ENCODE data around the gene VKORC1L1.
"Not testable (repeated sequence)": the region's sequence is repeated elsewhere in the genome, so short reads cannot be mapped to it uniquely, and the experiment has no call there.

VKORC1L1 gene

GRCh38 chr7:65927489-65928448 is 54.9 kb downstream of the VKORC1L1 start:
- TF ChIP-seq, protein P1, sequence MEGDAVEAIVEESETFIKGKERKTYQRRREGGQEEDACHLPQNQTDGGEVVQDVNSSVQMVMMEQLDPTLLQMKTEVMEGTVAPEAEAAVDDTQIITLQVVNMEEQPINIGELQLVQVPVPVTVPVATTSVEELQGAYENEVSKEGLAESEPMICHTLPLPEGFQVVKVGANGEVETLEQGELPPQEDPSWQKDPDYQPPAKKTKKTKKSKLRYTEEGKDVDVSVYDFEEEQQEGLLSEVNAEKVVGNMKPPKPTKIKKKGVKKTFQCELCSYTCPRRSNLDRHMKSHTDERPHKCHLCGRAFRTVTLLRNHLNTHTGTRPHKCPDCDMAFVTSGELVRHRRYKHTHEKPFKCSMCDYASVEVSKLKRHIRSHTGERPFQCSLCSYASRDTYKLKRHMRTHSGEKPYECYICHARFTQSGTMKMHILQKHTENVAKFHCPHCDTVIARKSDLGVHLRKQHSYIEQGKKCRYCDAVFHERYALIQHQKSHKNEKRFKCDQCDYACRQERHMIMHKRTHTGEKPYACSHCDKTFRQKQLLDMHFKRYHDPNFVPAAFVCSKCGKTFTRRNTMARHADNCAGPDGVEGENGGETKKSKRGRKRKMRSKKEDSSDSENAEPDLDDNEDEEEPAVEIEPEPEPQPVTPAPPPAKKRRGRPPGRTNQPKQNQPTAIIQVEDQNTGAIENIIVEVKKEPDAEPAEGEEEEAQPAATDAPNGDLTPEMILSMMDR (IDR thresholded peaks at IDR 0.05), result no peak
- no peak for DNase-seq (ENCODE audit: low spot score)

GRCh38 chr7:65931685-65932084 is 58.8 kb downstream of the VKORC1L1 start:
- DNase-seq (ENCODE audit: low spot score), result no peak
- TF ChIP-seq, protein P1 (IDR thresholded peaks at IDR 0.05), result no peak
- Histone ChIP-seq H3K27ac (no peak overlapping the region), H3K4me3 (no peak overlapping the region)

More at GRCh38 chr7:65927489-65928448, 54.9 kb downstream of the VKORC1L1 start:
- no peak overlapping the region for H3K4me3 ChIP-seq
- no peak overlapping the region for H3K27ac ChIP-seq

DNA sequence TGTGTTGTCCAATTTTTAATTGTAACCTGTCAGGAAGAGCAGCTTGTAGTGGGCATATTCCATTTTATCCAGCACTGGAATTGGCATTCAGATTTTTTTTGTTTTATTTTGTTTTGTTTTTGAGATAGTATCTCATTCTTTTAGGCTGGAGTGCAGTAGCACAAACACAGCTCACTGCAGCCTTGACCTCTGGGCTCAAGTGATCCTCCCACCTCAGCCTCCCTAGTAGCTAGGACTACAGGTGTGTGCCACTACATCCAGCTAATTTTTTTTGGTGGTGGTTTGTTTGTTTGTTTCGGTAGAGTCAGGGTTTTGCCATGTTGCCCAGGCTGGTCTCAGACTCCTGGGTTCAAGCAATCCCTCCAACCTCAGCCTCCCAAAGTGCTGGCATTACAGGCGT is 64.4 kb downstream of the VKORC1L1 start:
- TF ChIP-seq, protein P1 (IDR thresholded peaks at IDR 0.05), result no peak
- Histone ChIP-seq H3K4me3 (no peak overlapping the region), H3K27ac (no peak overlapping the region)
- no peak for DNase-seq (ENCODE audit: low spot score)

GRCh38 chr7:65938336-65938895 is 65.5 kb downstream of the VKORC1L1 start:
- Histone ChIP-seq H3K4me3 (no peak overlapping the region), H3K27ac (no peak overlapping the region)
- DNase-seq (ENCODE audit: low spot score), result no peak
- TF ChIP-seq, protein P1 (IDR thresholded peaks at IDR 0.05), result no peak

GRCh38 chr7:65945787-65946186 is 72.9 kb downstream of the VKORC1L1 start:
- not testable (repeated sequence) for H3K4me3 ChIP-seq; DNase-seq (ENCODE audit: low spot score); H3K27ac ChIP-seq

- no peak for DNase-seq (ENCODE audit: low spot score)
- no peak overlapping the region for H3K4me3 ChIP-seq
- TF ChIP-seq, protein P1 (IDR thresholded peaks at IDR 0.05), result no peak
- H3K27ac ChIP-seq, result no peak overlapping the region
These were observed 74.0 kb downstream of the VKORC1L1 start for GRCh38 chr7:65946904-65947303.

DNA sequence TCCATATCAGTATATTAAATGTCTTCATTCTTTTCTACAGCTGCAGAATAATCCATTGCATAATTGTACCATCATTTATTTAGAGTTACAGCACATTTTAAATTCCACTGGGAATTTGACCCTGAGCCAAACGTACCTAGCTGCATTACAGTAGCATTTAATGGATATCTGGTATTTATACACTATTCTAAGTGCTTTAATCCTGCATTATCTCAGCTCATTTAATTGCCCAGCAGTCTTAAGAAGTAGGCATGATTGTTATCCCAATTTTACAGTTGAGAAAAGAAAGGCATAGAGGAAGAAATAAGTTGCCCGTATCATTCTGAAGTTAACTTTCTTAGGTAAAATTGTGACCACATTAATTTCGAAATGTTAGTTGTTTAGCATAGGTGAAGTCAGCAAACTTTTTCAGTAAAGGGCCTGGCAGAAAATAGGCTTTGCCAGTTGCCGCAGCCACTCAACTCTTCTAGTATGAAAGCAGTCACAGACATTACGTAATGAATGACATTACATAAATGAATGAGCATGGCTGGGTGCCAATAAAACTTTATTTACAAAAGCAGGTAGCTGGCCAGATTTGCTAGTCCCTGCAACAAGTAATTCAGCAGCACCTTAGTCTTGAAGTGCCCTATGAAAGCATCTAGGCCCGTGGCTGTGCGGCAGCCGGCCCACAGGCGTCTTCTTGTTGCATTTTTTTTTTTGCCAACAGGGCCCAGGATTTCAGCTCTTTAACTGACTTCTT is 79.1 kb downstream of the VKORC1L1 start:
- peak; percentile 16 for DNase-seq (ENCODE audit: low spot score)
- TF ChIP-seq, protein P1 (IDR thresholded peaks at IDR 0.05), result no peak
- Histone ChIP-seq H3K27ac (no peak overlapping the region), H3K4me3 (no peak overlapping the region)
